Tibial artery (tissue), 4 donors: ENCODE data around the gene TPR.
A peak's percentile ranks its signal among the peaks of the same experiment; 100 is the strongest.

Experiments
- DNase-seq, 2 donors: peaks; one replicate each; pipeline ENCODE4 v3.0.0-alpha.2; 2019
- H3K27ac ChIP-seq, 2 donors: fragments of 200-600 bp; sonication (generic) in 1 of 2; 1 replicate in 1 of 2; 2 replicates in 1 of 2; pipeline ENCODE4 v1.5.1; 2018 to 2019; ENCODE audit warnings: mild to moderate bottlenecking in 1 of 2
- H3K27me3 ChIP-seq, 2 donors: fragments of 200-600 bp; sonication (generic) in 1 of 2; one replicate each; pipeline versions ENCODE4 v1.5.1 to v1.6.0; 2016 to 2019
- H3K36me3 ChIP-seq, 3 donors: fragments of 200-600 bp; sonication (generic) in 2 of 3; one replicate each; pipeline ENCODE4 v1.5.1; 2016 to 2019; ENCODE audit warnings: mild to moderate bottlenecking in 2 of 3
- H3K4me1 ChIP-seq, 4 donors: fragments of 200-600 bp; sonication (generic) in 2 of 4; 1 replicate in 3 of 4; 2 replicates in 1 of 4; pipeline ENCODE4 v1.5.1; 2016 to 2019
- H3K4me3 ChIP-seq, 2 donors: fragments of 200-600 bp; sonication (generic) in 1 of 2; 1 replicate in 1 of 2; 2 replicates in 1 of 2; pipeline ENCODE4 v1.5.1; 2018 to 2019; ENCODE audit warnings: mild to moderate bottlenecking in 2 of 2
- H3K9me3 ChIP-seq, 3 donors: fragments of 200-600 bp; sonication (generic) in 1 of 3; one replicate each; pipeline ENCODE4 v1.5.1; 2016 to 2019
- intact Hi-C: fragments of 100-400 bp; cut with DNase I; formaldehyde crosslinking; loops from one replicate; pipeline ENCODE4 v1.15.0; 2023; ENCODE audit warnings: low total_unique reads
- TF ChIP-seq, protein P1 (sequence below), 2 experiments: fragments of 200-600 bp in 1 of 2; fragments of 450-650 bp in 1 of 2; IDR thresholded peaks; one replicate each; pipeline ENCODE4 v1.5.1; 2017 to 2019; ENCODE audit warnings: antibody characterized with exemption in 2 of 2, mild to moderate bottlenecking in 1 of 2, moderate library complexity in 1 of 2

TPR gene

DNA sequence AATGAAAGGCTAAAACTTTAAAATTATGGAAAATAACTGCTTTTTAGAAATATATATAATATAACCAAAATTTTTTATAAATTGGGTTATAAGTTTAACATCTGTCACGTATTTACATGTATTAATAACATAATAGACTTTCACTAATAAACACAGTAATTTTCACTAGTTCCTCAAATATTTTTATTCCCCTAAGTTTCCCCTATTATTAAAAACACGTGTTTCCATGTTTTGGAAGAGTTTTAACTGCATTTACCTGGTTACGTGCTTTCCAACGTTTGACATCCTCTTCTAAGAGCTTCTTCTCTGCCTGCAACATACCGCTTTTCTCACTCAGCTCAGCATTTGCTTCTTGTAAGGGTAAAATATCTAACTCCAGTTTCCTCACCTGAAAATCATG is 34.3 kb downstream of the TPR start:
- Histone ChIP-seq H3K9me3 (no peaks in the 10 kb centered on the region), H3K36me3 (peaks cover 93 to 99% (median 96%) of the 10 kb centered on the region in 3 donors), H3K27me3 (no peaks in the 10 kb centered on the region), H3K27ac (no peak overlapping the region), H3K4me3 (no peak overlapping the region), H3K4me1 (no peaks in the 10 kb centered on the region)
- TF ChIP-seq, protein P1, sequence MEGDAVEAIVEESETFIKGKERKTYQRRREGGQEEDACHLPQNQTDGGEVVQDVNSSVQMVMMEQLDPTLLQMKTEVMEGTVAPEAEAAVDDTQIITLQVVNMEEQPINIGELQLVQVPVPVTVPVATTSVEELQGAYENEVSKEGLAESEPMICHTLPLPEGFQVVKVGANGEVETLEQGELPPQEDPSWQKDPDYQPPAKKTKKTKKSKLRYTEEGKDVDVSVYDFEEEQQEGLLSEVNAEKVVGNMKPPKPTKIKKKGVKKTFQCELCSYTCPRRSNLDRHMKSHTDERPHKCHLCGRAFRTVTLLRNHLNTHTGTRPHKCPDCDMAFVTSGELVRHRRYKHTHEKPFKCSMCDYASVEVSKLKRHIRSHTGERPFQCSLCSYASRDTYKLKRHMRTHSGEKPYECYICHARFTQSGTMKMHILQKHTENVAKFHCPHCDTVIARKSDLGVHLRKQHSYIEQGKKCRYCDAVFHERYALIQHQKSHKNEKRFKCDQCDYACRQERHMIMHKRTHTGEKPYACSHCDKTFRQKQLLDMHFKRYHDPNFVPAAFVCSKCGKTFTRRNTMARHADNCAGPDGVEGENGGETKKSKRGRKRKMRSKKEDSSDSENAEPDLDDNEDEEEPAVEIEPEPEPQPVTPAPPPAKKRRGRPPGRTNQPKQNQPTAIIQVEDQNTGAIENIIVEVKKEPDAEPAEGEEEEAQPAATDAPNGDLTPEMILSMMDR (IDR thresholded peaks at IDR 0.05) = no peak
- intact Hi-C loops = no loop called here
- no peak for DNase-seq

DNA sequence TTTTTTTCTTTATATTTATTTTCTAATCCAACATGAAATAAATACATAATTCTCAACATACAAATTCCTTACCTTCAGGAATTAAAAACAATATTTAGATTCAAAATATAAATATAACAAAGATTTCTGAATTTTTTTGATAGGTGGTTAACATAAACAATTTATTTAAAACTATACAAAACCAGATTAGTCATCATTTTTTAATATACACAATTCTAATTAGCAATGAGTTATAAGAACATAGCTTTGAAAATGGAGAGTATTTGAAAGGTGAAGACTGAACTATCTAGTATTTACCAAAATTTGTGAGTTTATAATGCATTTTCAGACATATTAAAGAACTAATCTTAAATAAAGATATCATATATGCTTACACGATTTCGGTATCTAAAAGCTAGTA is 37.5 kb downstream of the TPR start:
- Histone ChIP-seq H3K36me3 (peaks cover 93 to 99% (median 96%) of the 10 kb centered on the region in 3 donors), H3K27me3 (no peaks in the 10 kb centered on the region), H3K4me1 (no peaks in the 10 kb centered on the region)

DNA sequence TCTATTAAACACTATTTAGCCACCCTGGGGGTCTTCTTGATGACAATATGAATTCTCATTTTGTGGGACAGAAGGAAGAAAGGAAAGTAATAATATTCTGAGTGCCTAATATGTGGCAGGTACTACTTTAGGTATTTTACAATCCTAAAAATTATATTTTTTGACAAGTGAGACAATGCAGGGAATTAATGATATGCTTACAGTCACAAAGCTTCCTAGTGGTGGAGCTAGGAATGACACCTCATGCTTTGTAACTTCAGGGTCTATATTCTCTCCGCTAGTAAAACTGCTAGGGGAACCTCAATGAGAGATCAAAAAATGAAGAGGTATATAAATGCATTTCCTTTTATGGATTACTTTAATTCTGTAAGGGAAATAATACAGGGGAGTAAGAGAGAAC is 44.3 kb downstream of the TPR start:
- peaks cover 81 to 88% (median 82%) of the 10 kb centered on the region in 3 donors for H3K36me3 ChIP-seq
- H3K4me1 ChIP-seq = no peaks in the 10 kb centered on the region
- TF ChIP-seq, protein P1 (IDR thresholded peaks at IDR 0.05) = no peak
- H3K9me3 ChIP-seq = no peaks in the 10 kb centered on the region
- no peaks in the 10 kb centered on the region for H3K27me3 ChIP-seq
- intact Hi-C loops = no loop called here
- no peak overlapping the region for H3K27ac ChIP-seq
- DNase-seq = no peak
- no peak overlapping the region for H3K4me3 ChIP-seq

More for the DNA sequence above, 37.5 kb downstream of the TPR start:
- no peak overlapping the region for H3K4me3 ChIP-seq
- intact Hi-C loops = no loop called here
- no peak overlapping the region for H3K27ac ChIP-seq
- no peaks in the 10 kb centered on the region for H3K9me3 ChIP-seq
- DNase-seq = no peak
- TF ChIP-seq, protein P1 (IDR thresholded peaks at IDR 0.05) = no peak

DNA sequence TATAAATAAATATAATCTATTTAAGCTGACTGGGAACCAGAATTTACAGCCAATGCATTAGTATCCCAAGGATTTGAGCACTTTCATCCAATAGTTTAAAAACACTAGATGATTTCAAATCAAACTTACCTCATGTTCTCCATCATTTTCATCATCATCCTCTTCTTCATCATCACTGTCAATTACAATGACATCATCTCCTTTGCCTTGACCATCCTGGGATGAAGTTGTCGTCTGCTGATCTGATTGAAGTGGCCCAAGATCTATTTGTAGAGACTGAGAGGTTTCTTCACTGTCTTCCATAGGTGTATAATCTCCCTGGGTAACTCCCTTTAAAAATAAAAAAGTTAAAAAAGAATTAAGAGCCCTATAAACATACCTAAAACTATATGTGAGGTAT is 47.7 kb downstream of the TPR start:
- no peak for DNase-seq
- Histone ChIP-seq H3K36me3 (peaks cover 79 to 88% (median 80%) of the 10 kb centered on the region in 3 donors), H3K9me3 (no peaks in the 10 kb centered on the region), H3K4me3 (no peak overlapping the region), H3K27ac (no peak overlapping the region), H3K27me3 (no peaks in the 10 kb centered on the region), H3K4me1 (no peaks in the 10 kb centered on the region)
- intact Hi-C loops = no loop called here
- TF ChIP-seq, protein P1 (IDR thresholded peaks at IDR 0.05) = no peak

DNA sequence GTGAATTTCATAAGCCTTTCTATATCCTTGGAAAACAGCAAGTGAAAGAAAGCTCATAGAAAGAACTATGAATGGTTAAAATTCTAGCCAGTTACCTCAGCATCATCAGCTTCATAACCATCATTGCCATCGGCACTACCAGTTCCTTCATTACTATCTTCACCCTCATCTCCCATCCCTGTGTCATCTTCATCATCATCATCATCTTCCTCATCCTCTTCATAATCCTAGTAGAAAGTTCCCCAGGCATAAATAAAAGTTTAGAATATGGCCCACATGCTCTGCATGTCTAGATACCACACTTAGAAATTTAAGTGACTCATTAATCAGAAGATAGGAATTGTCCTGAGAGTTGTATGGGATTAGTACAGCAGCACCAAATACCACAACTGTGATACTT is 49.0 kb downstream of the TPR start:
- H3K9me3 ChIP-seq = no peaks in the 10 kb centered on the region
- H3K4me3 ChIP-seq = no peak overlapping the region
- TF ChIP-seq, protein P1 (IDR thresholded peaks at IDR 0.05) = no peak
- DNase-seq = no peak
- no peaks in the 10 kb centered on the region for H3K4me1 ChIP-seq
- peaks cover 80 to 88% (median 80%) of the 10 kb centered on the region in 3 donors for H3K36me3 ChIP-seq
- intact Hi-C loops = no loop called here
- no peak overlapping the region for H3K27ac ChIP-seq
- H3K27me3 ChIP-seq = no peaks in the 10 kb centered on the region

DNA sequence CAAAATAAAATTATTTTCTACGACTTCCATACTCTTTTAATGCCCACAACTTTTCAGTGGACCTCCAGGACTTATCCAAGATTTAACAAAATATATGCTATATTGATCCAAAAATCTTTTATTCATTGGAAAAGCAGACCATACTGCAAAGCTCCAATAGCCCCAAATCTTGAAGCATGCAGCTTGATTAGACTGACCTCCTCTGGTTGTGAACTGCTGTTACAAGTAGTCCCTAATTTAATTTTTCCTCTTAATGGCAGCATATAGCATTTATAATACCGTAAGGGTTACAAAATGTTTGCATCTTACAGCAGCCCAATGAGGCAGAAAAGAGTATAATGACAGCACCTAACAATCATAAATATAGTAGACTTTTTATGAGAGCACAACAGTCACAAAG is 49.8 kb downstream of the TPR start:
- no peak for DNase-seq
- no peaks in the 10 kb centered on the region for H3K9me3 ChIP-seq
- TF ChIP-seq, protein P1 (IDR thresholded peaks at IDR 0.05) = peak in 1 of 2 experiments; percentile 8
- H3K27ac ChIP-seq = no peak overlapping the region
- H3K4me1 ChIP-seq = no peaks in the 10 kb centered on the region
- H3K4me3 ChIP-seq = no peak overlapping the region
- H3K27me3 ChIP-seq = no peaks in the 10 kb centered on the region
- peaks cover 78 to 88% (median 80%) of the 10 kb centered on the region in 3 donors for H3K36me3 ChIP-seq
- intact Hi-C loops = no loop called here
